Prostate gland (tissue), 2 donors: ENCODE measurements around the gene HOXC6.

Source experiments
- CTCF ChIP-seq, 4 experiments: fragments of 200-600 bp in 2 of 4; fragments of 450-650 bp in 2 of 4; sonication (generic) in 2 of 4; IDR thresholded peaks; 1 replicate in 3 of 4; 2 replicates in 1 of 4; pipeline ENCODE4 v1.5.1; 2016 to 2019; ENCODE audit warnings: antibody characterized with exemption in 4 of 4, mild to moderate bottlenecking in 2 of 4, moderate library complexity in 2 of 4
- POLR2A ChIP-seq: fragments of 450-650 bp; IDR thresholded peaks from one replicate; pipeline ENCODE4 v1.6.1; 2016; ENCODE audit warnings: antibody characterized with exemption, mild to moderate bottlenecking
- POLR2AphosphoS5 ChIP-seq: sonication (generic); formaldehyde crosslinking; IDR thresholded peaks from one replicate; pipeline ENCODE4 v1.6.1; 2017; ENCODE audit warnings: antibody characterized with exemption

- TF ChIP-seq CTCF (IDR thresholded peaks at IDR 0.05) (no peak), POLR2A (no peak), POLR2AphosphoS5 (no peak)
These were observed 24.9 kb downstream of the HOXC6 start for GRCh38 chr12:54053003-54053750.
